AG09319 (cell line): Measurements from ENCODE around the gene STAT2.
"Not testable (repeated sequence)": the region's sequence is repeated elsewhere in the genome, so short reads cannot be mapped to it uniquely, and the experiment has no call there.

Experiments
- DNase-seq: peaks from one replicate; pipeline ENCODE4 v3.0.0-alpha.2; 2010; ENCODE audit warnings: low read depth; ENCODE audit errors: extremely low read depth
- CTCF ChIP-seq: IDR thresholded peaks from 2 replicates; pipeline ENCODE4 v1.5.1; 2011; ENCODE audit warnings: low read depth, mild to moderate bottlenecking, inconsistent platforms, low read length, moderate library complexity

The STAT2 gene

GRCh38 chr12:56332512-56333196 is 27.3 kb downstream of the STAT2 start:
- DNase-seq: no peak
- no peak for TF ChIP-seq CTCF

- TF ChIP-seq CTCF: no peak
Observed at GRCh38 chr12:56330936-56331490, 28.9 kb downstream of the STAT2 start.

GRCh38 chr12:56326533-56326932 is 33.4 kb downstream of the STAT2 start:
- no peak for TF ChIP-seq CTCF
- no peak for DNase-seq

More at GRCh38 chr12:56330936-56331490, 28.9 kb downstream of the STAT2 start:
- no peak for DNase-seq

- DNase-seq: no peak
- TF ChIP-seq CTCF: no peak
Observed at GRCh38 chr12:56326126-56326525, 33.8 kb downstream of the STAT2 start.

GRCh38 chr12:56324206-56324605 is 35.7 kb downstream of the STAT2 start:
- DNase-seq: no peak
- TF ChIP-seq CTCF: no peak

GRCh38 chr12:56321610-56322009 is 38.3 kb downstream of the STAT2 start:
- not testable (repeated sequence) for DNase-seq

- DNase-seq: no peak
- no peak for TF ChIP-seq CTCF
Observed at GRCh38 chr12:56321027-56321426, 38.9 kb downstream of the STAT2 start.

GRCh38 chr12:56317675-56318074 is 42.2 kb downstream of the STAT2 start:
- no peak for DNase-seq
- TF ChIP-seq CTCF: no peak
